NCI-H1930 (cell line): ENCODE results near the gene DDAH1.

Source experiments
- DNase-seq, 2 experiments: peaks; one replicate each; lab custom pipeline; 2025; lab: John Stamatoyannopoulos, UW

DDAH1 gene

DNA sequence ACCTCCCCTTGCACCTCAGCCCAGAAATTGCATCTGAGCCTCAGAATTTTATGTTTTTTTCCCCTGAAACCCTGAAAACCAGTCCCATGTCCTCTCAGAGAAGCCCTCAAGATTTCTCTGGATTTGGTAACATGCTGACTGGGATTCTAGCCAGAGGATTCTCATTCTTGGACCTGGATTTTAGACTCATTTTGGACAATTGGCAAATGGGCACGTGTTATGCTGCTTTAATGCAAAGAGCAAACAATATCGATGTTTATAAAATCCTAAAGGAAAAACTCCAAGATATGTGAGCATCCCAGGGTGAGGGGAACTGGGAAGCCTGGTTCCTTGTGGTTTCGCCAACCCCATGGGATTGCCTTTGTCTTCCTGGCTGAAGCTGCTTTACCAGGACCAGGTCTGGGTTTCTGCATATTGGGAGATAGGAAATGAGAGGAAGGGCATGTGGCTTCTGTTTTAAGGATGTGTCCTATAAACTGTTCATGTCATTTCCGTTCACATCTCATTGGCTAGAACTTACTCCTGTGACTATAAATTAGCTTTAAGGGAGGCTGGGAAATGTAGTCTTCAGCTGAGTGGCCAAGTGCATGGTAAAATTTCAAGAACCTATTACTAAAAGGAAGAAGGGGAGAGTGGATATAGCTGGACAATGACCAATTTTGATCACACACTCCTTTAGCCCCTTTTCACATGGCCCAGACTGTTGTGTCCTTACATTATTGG, 161.4 kb downstream of the DDAH1 start:
- DNase-seq, result no peak

DNA sequence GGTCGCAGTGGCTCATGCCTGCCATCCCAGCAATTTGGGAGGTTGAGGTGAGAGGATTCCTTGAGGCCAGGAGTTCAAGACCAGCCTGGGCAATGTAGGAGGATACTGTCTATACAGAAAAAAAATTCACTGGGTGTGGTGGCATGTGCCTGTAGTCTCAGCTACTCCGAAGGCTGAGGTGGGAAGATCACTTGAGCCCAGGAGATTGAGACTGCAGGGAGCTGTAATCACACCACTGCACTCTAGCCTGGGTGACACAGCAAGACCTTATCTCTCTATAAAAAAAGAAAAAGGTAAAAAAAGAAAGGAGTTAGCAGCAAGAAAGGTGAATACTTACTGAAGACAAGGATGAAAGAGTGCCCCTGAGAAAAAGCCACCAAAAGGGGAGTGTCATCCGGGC, 164.8 kb downstream of the DDAH1 start:
- no peak for DNase-seq

GRCh38 chr1:85297855-85298629, 166.9 kb downstream of the DDAH1 start:
- no peak for DNase-seq

- DNase-seq, result no peak
Observed at GRCh38 chr1:85297538-85297854, 167.5 kb downstream of the DDAH1 start.

GRCh38 chr1:85296980-85297379, 168.0 kb downstream of the DDAH1 start:
- no peak for DNase-seq

- DNase-seq, result no peak
Observed at GRCh38 chr1:85295654-85296053, 169.3 kb downstream of the DDAH1 start.

DNA sequence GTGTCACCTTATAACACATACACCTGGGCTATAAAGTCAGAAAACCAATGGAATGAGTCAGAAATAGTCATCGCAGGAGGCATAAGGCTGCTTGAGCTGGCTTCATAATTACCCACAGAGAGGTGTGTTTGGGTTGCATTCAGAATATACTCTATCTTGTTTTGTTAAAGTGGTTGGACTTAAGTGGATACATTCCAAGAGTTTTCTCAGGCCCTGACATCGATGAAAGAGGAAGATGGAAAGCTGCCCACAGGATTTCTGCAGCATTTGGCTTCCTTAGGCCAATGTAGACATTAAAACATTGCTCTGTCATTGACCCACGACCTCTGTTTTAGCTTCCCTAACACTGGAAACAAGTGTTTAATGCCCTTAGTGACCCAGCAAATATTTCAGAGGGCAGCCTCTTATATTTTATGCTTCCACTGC, 169.9 kb downstream of the DDAH1 start:
- DNase-seq, result no peak

GRCh38 chr1:85290826-85291225, 174.1 kb downstream of the DDAH1 start:
- no peak for DNase-seq

GRCh38 chr1:85289848-85290335, 175.1 kb downstream of the DDAH1 start:
- no peak for DNase-seq

- no peak for DNase-seq
Observed at GRCh38 chr1:85289207-85289847, 175.6 kb downstream of the DDAH1 start.

GRCh38 chr1:85284202-85284601, 180.8 kb downstream of the DDAH1 start:
- no peak for DNase-seq

DNA sequence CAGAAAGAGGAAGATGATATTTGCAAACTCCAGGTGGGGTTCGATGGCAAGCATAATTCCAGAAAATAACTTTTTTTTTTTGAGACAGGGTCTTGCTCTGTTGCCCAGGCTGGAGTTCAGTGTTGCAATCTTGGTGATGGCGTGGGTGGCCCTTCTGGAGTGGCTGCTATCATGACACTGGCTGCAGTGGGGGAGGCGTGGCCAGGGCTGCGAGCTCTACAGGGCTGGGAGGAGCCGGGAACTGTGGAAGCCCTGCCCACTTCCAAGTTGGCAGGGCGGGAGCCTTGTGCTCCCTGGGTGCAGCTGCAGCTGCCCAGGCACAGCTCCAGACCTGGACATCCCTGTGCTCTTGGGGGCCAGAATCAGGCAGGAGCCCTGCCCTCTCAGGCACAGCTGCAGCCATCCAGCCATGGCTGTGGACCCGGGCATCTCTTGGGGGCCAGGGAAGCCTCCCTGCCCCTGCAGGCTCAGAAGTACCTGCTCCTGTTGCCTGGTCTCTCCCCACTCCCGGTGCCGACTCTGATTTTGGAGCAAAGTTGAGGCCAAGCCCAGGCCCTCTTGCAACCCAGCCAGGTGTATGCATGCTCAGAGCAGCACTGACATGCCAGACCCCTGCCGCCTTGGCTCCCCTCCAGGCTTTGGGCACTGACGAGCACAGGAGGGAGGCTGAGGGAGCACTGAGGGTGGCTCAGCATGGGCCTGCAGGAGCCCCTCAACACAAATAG, 181.3 kb downstream of the DDAH1 start:
- DNase-seq, result no peak

DNA sequence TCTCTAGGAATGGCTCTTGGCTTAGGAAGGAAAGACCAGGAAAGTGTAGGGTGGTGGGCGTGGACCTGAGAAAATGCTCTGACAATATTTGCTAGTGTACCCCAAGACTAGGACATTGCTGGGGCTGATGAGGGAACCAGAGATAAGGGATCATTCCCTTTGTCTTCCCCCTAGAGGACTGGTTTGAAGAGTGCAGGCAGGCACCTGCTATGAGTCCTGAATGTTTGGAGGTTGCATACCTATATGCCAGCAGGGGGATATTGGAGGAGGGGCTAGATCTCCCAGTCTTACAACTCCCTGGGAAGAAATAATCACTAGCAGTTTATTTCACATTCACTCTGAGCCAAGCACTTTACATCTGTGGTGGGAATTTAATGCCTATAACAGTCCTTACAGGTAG, 182.5 kb downstream of the DDAH1 start:
- DNase-seq, result no peak

GRCh38 chr1:85280636-85281035, 184.3 kb downstream of the DDAH1 start:
- no peak for DNase-seq

GRCh38 chr1:85279458-85280080, 185.4 kb downstream of the DDAH1 start:
- no peak for DNase-seq

- DNase-seq, result no peak
Observed at GRCh38 chr1:85278853-85279314, 186.1 kb downstream of the DDAH1 start.

- DNase-seq, result no peak
Observed at GRCh38 chr1:85277802-85278201, 187.2 kb downstream of the DDAH1 start.

DNA sequence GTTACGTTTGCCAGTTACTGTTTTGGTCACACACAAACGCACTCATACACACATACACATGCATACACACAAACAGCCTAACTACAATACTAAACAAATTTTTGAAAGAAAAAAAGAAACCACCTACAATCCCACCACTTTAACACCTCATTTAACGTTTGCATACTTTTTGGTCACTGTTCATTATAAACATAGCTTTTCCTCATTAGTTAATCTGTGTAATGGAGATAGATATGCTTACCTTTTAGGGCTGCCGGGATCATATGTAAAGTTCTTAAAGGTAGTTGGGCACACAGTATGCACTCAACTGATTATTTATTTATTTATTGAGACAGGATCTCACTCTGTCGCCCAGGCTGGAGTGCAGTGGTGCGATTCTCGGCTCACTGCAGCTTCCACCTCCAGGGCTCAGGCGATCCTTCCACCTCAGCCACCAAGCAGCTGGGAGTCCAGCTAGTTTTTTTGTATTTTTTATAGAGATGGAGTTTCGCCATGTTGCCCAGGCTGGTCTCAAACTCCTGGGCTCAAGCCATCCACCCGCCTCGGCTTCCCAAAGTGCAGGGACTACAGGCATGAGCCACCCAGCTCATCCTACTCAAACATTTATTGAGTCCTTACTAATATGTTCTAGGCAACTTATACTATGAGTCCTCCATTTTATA, 187.8 kb downstream of the DDAH1 start:
- no peak for DNase-seq

GRCh38 chr1:85276215-85276977, 188.6 kb downstream of the DDAH1 start, which contains the start of gene BCL10:
Gene BCL10, minus strand, starts transcription at chr1:85276632. Its CDS starts 280 bp downstream, at chr1:85276352.
- DNase-seq, result peak; percentile 92 to 96

GRCh38 chr1:85275701-85276214, 189.2 kb downstream of the DDAH1 start:
- DNase-seq, result no peak
